ENCODE data around the gene PLEKHA3. TPM values are rescaled to one million over a fixed set of nuclear protein-coding genes. Genes with fewer than 3 reads are reported as not detected.

Gene PLEKHA3
- total and polyA plus RNA-seq, 9 of the 15 experiments (the other 6 are each of a cell fraction or from before 2014, with no cell fraction given), result 2.3 to 23.4 (median 10.5) TPM

- Histone ChIP-seq H3K9me3 (replicated peaks; ENCODE audit: control insufficient read depth, insufficient read depth, low read depth, low read length) (no peaks in the 10 kb centered on the region; the same call in 1 of the 2 replicates), H3K27me3 (ENCODE audit: control insufficient read depth in 2 of 2, insufficient read depth in 2 of 2, low read length in 2 of 2) (no peaks in the 10 kb centered on the region), H3K79me2 (ENCODE audit: control insufficient read depth, insufficient read depth, low read length) (peaks cover 26% of the 10 kb centered on the region), H3K4me1 (replicated peaks in 1 of 2; ENCODE audit: control insufficient read depth in 2 of 2, insufficient read depth in 2 of 2, low read length in 2 of 2) (peaks cover 0 to 2% of the 10 kb centered on the region in 2 experiments; a peak in 1 of 5 replicates), H4K20me1 (replicated peaks; ENCODE audit: control insufficient read depth, insufficient read depth, low read length) (no peaks in the 10 kb centered on the region), H3K27ac (ENCODE audit: extremely low read depth, low read depth, low read length) (no peak overlapping the region), H2AFZ (ENCODE audit: low read depth, low read length) (no peak overlapping the region), H3K4me2 (ENCODE audit: insufficient read depth, low read length) (no peak overlapping the region), H3K9ac (ENCODE audit: insufficient read depth in 1 of 2, low read depth in 2 of 2, low read length in 2 of 2) (no peak overlapping the region), H3K9me1 (ENCODE audit: control insufficient read depth, insufficient read depth, low read length) (no peaks in the 10 kb centered on the region), H3K36me3 (ENCODE audit: control insufficient read depth, insufficient read depth, low read length) (no peaks in the 10 kb centered on the region), H3K4me3 (no peak overlapping the region)
- FAIRE-seq (no peak), ATAC-seq (no peak), DNase-seq (ENCODE audit: extremely low read depth in 1 of 4, low spot score in 3 of 4) (no peak)
- in situ Hi-C loops (cut with MboI), result no loop called here
- POLR2A ChIA-PET, result interaction anchor here (0.6 to 2.2 kb wide), 3 partner anchors 15 to 24 kb away, joined by 3 to 14 read pairs (median 3); no protein-coding TSS in a partner anchor
- intact Hi-C loops (cut with micrococcal nuclease), result loop anchor here (5.0 kb wide), 1 partner anchor 119 kb away; no protein-coding TSS in a partner anchor
- no TSS peak for BruUV-seq (replicated peaks)
- 81% methylated on average over 11 of the region's 11 CpGs for WGBS (ENCODE audit: insufficient coverage, low coverage, missing lambda C conversion rate)
- CTCF ChIA-PET (ENCODE audit: low intra/inter-chr PET ratio), result no interaction called here
- no peak for TF ChIP-seq ELF2 (CRISPR knock-in tag; IDR thresholded peaks at IDR 0.05)
- TF ChIP-seq ZSCAN29 (IDR thresholded peaks at IDR 0.05), result no peak
- no peak for TF ChIP-seq SMC3 (conservative IDR thresholded peaks at IDR 0.05; ENCODE audit: insufficient read depth, low read depth, low read length)
- TF ChIP-seq ZNF398 (CRISPR knock-in tag; IDR thresholded peaks at IDR 0.05), result no peak
- no peak for TF ChIP-seq RBM22 (IDR thresholded peaks at IDR 0.05; ENCODE audit: low read depth, low read length, poor library complexity, severe bottlenecking)
These were observed 41.3 kb downstream of the PLEKHA3 start for GRCh38 chr2:178521304-178522150.
